NCI-H774 (cell line): ENCODE data around the gene MYLK.
"Not testable (repeated sequence)": the region's sequence is repeated elsewhere in the genome, so short reads cannot be mapped to it uniquely, and the experiment has no call there.

ENCODE experiments used
- DNase-seq: peaks from one replicate; lab custom pipeline; 2025; lab: John Stamatoyannopoulos, UW

Gene MYLK

GRCh38 chr3:123722021-123722420, 162.1 kb downstream of the MYLK start:
- DNase-seq: no peak

GRCh38 chr3:123721095-123721689, 162.9 kb downstream of the MYLK start:
- DNase-seq: not testable (repeated sequence)

DNA sequence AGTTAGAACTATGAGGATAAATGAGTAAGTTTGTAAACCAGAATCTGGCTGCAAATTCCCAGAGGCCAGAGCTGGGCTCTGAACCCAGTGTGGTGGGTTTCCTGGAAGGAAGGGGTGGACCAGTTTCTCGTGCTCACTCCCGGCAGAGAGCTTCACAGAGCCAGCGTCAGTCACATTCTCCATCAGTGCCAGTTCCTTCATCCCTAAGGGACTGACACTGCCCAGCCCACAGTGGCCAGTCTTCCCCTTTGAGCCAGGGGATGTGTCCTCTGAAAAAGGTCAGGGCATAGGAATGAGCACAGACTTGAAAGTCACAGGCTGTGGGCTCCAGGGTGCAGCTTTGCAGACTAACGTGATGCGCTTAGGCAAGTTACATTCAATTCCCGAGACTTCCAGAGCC, 163.5 kb downstream of the MYLK start:
- DNase-seq: no peak

DNA sequence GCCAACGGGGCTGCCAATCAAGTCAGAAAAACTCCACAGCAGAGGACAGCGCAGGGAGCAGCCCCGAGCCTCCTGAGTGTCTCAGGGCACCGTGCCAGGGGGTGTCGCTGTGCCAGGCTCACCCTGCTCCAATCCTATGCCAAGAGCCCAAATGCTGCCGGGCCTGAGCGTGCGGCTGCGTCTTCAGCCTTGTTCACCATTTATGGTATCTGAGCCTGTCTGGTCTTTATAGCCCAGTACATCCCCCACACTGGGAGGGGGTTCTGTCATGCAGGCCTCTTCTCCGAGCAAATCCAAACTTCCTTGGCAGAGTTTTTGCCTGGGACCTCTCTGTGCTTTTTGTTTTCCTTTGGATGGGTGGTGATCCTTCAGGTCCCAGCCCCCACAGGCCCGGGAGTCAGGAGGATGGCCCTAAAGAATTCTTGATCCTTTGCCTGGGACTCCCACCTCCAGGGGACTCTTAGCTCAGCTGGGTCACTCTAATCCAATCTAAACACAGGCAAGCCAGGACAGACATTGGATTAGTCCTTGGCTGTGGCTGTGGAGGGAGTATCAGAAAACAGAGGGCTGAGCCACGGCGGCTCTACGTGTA, 164.2 kb downstream of the MYLK start:
- DNase-seq: no peak

DNA sequence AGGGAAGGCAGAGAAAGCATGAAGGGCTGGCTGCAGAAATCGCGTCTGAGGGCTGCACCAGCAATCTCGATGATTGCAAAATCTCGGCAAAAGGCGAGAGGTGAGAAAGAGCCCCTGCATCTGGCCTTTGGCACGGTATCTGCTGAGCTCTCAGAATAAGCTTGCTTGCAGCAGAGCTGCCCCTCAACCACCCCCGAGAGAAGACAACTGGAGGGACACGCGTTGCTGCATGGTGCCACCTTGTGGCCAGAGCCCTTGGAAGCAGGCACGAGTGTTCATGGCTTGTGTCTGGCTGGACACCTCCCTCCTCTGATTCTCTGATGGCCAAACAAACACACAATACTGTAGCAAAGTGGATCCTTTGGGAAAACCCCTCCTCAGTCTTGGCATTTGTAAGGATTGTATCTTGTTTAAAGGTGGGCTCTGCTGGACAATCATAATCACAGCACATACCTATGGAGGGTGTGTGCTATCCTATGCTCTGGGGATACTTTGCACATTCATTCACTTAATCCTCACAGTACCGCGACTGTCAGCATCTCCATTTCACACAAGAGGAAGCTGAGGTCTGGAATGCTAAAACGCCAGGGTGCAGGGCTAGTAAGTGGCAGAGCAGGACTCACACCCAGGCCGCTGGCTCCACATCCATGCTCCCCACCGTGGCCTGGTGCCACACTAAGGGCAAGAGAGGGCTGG, 164.9 kb downstream of the MYLK start:
- not testable (repeated sequence) for DNase-seq

DNA sequence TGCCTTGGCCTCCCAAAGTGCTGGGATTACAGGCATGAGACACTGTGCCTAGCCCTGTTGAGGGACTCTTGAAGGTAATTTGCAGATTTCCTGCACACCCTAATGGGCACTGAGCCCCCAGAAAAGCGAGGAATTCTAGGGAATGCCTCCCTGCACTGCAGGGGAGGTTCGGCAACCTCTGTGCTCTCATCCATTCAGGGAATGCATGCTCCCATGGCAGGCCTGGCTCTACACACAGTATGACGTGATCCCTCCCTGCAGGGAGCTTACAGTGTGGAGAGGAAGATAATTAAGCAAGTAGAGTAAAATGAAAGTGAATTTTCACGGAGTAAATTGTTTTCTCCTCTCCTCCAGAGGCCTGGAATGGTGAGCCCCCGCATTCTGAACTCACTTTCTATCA, 166.0 kb downstream of the MYLK start:
- no peak for DNase-seq

- not testable (repeated sequence) for DNase-seq
Observed at GRCh38 chr3:123717451-123717850, 166.7 kb downstream of the MYLK start.

DNA sequence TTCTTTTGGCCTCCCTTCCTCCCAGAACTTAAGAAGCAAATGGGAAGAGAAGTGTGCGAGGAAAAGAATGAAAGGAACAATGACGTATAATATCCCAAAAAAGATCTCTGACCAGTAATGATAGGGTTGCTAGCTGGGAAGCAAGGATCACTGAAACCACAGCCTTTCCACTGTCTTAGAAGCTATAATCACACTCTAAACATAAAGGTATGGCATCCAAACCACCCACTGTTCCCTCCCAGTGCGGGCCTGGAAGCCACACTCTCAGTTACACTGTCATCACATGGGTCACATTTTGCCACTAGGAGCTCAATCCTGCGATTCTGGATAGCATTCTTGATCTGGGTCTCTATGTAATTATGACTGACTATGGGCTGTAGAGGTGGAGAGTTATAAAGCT, 167.7 kb downstream of the MYLK start:
- DNase-seq: no peak

DNA sequence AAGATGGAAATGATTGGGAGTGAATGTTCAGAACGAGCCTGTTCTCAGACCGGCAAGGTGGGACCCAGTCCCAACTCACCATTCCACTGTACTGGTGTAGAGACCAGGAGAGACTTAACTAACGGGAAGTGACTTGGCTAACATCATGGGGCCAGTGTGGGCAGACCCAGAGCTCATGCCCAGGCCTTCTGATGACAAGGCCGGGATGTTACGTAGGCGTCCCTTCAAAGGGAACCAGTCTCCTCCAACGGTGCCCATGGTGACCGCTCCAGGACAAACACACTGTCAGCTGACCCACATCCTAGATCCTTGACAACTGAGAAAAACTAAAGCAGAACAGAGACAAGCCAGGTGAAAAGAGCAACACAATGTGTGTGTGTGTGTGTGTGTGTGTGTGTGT, 170.9 kb downstream of the MYLK start:
- DNase-seq: no peak

- no peak for DNase-seq
Observed at GRCh38 chr3:123712077-123712860, 171.9 kb downstream of the MYLK start.

DNA sequence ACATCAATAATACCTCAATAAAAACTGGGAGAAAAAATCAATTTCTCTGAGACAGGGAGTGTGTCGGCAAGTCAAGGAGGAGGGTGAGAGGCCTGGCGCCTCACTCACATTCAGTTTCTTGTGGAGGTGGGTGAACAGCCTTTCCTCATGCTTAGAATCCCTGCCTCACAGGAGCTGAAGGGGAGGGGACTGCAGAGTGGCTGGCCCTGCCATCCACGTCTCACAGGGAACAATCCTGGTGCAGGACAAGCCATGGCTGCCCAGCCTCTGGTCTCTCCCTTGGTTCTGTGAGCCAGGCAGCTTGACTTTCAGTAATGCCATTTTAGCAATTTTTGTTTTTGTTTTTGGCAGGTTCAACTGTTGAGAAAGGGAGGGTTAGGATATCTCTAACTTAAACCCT, 172.8 kb downstream of the MYLK start:
- no peak for DNase-seq

- no peak for DNase-seq
Observed at GRCh38 chr3:123708531-123708930, 175.6 kb downstream of the MYLK start.

DNA sequence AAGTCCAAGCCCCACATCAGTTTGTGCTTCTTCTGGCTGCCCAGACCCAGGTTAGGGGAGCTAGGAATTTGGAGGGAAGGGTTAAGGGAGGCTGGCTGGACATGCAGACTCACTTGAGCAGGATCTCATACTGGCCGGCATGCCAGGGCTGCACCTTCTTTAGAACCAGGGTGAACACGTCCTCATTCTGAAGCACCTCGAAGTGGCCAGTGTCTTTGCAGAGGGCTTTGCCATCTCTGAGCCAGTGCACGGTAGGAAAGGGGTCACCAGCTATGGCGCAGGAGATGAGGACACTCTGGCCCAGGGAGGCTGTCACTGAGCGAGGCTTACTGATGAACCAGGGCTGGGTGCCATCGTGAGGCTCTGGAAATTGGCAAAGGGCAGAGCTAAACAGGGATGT, 176.5 kb downstream of the MYLK start:
- DNase-seq: not testable (repeated sequence)

GRCh38 chr3:123706871-123707270, 177.3 kb downstream of the MYLK start:
- DNase-seq: no peak

DNA sequence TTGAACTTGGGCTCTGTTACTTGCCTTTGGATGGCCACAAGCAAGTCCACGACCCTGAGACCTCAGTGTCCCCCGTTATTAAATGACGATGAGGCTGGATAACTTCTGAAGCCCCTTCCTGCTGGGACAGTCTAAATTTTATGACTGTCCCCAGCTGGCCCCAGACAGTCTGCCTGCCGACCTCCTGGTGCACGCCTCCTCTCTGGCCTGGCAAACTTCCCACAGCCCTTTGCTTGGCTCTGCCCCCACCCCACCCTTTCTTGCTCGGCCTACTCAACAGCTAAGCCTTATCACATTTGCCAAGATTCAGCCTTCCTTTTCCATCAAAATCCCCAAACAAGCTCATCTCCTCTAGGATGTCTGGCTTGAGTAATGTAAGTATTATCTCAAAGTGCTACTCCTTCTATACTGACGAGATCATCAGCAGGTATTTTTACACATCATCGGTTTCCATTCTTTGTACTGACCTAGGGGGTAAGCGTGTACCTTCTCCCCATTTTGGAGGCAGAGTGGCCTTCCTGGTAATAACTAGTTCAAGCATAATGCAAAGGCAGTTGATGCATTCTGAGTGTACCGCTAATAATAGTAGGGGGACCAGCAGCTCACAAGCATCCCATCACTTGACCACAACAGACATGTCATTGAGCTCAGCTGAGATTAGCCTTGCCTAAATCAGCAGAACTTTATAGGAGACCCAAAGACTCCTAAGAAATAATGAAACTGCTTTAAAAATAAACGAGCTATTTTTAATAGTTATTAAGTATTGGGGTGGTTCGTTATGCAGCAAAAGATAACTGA, 178.4 kb downstream of the MYLK start:
- DNase-seq: no peak

- not testable (repeated sequence) for DNase-seq
Observed at GRCh38 chr3:123703663-123704062, 180.5 kb downstream of the MYLK start.

- no peak for DNase-seq
Observed at GRCh38 chr3:123702720-123703119, 181.4 kb downstream of the MYLK start.

DNA sequence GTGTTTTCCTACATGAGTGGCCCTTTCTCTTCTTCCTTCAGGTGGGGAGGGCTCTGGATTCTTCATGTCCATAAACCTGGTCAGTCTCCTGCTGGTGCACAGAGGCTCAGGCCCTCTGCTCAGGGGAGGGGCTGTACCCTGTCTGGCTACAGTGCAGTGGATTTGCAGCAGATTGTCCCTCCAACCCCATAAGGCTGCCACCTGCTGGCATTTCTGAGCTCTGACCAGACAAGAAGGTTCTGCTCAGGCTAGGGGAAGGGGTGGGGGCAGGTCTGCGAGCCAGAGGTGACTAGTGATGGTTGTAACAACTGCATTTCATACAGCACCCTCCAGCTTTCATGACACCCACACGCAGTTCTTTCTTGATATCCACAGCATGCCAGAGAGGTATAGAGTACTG, 182.1 kb downstream of the MYLK start:
- not testable (repeated sequence) for DNase-seq

DNA sequence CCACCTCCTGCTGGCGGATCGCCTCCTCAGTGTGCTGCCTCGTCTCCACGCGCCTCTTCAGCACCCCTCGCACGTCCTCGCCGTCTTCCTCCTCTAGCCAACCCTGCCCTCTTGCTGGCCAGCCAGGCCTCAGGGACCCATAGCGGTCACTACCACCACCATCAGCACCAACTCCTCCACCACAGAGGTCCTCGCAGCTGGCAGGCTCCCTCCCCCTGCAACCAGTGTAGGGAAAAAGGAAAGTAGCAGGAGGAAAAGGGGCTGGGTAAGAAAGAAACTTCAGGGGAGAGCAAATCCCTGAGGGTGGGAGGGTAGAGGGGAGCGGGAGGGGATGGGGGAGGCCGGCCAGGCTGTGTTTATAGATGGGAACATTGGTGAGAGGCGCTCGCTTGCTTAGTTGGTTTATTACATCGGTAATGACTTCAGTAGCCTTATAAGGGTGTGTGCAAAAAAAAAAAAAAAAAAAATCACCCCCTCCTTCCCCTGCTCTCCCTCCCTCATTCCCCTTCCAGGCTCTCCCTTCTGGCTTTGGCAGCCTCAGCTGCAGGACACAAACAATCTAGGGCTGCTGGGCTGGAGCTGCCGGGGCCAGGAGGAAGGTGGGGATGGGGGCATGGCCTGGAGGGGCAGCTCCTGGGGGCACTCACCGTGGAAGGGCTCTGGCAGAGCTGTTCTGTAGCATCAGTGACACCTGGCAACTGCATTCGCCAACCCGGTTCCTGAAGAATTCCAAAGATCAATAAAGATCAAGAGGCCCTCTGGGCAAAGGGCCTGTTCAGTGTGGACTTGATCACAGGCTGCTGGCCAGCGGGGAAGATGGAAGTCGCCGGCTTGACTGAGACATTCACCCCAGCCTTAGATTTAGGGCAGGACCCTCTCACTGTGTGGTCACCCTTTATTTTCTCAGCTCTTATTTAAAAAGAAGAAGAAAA, 183.1 kb downstream of the MYLK start:
- DNase-seq: no peak

- no peak for DNase-seq
Observed at GRCh38 chr3:123698813-123699212, 185.3 kb downstream of the MYLK start.

DNA sequence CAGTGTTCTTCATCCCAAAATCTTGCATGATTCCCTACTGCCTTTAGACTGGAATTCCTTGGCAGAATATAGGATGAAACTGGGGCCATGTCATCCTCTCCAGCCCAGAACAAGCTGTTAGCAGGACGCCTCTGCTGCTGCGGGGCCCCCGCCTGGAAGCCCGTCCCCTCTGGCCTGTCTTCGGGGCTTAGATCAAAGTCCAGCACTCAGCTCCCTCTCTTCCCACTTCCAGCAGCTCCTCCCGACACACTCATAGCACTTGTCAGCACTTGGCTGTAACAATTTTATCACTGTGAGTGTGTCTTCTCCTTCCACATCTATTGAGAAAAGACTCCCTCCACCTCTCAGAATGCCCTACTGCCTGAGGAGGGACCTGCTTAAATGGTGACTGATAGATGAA, 187.3 kb downstream of the MYLK start:
- no peak for DNase-seq
